Measurements from ENCODE around the gene NAALADL2.

The NAALADL2 gene

GRCh38 chr3:175015056-175015635, 156.0 kb downstream of the NAALADL2 start:
- TF ChIP-seq CREB1 (IDR thresholded peaks at IDR 0.05; ENCODE audit: low read depth), result no peak

DNA sequence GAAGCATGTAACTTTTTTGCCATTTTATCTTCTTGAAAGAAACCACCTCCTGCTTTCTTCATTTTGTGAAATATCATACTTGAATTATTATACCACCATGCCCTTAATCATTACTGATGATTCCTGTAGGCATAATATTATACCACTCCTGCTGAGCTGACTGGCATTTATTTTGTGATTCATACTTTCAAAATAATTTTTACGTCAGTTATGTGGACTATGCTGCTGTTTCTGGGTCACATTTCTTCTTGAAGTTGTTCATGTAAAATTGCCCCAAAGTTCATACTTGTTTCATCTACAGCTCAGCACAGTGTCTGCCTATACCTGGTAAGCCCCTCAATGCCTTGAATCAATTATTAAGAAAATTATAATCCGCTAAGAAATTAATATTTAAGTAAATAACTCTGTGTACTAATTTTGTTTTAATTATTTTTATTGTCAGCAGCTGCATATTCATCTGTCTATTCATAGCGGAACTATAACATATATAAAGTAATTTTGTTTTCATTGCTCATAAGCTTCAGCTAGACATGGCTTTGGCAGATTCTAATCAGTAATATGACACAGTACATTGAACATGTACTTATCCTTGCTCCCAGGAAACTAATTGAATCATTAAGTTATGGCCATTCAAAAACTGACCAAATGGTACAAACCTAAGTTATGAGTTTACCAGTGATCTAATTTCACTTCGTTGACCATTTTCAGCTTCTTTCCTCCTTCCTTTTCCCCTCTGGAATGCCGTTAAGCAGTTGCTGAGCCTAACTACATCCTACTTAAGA, 160.0 kb downstream of the NAALADL2 start:
- TF ChIP-seq EP300 (IDR thresholded peaks at IDR 0.05; ENCODE audit: borderline replicate concordance) (no peak), MAX (IDR thresholded peaks at IDR 0.05) (no peak)

DNA sequence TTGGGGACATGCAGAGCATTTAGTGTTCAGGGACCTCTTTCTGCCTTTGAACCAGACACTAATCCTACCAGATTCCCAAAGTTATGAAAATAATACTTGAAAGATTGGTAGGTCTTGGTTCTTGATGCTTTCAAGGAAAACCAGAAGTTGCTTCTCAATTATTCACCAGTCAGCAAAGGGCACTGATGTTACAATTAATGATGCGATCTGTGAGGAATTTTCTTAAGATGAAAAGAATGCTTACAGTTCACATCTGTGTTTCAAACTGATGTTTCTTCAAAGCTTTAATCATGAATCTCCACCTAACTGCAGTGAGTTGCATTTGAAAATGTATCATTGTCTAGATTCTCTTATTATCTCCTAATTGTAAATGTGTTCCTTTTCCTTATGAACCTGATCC, 161.0 kb downstream of the NAALADL2 start:
- TF ChIP-seq RAD21 (IDR thresholded peaks at IDR 0.05; ENCODE audit: low read depth) (no peak), ZBTB7A (IDR thresholded peaks at IDR 0.05; ENCODE audit: low read depth) (no peak), REST (IDR thresholded peaks at IDR 0.05; ENCODE audit: low read depth) (no peak), MAX (IDR thresholded peaks at IDR 0.05) (no peak), TAF1 (IDR thresholded peaks at IDR 0.05; ENCODE audit: low read depth) (no peak), EP300 (IDR thresholded peaks at IDR 0.05; ENCODE audit: borderline replicate concordance) (no peak), TCF12 (IDR thresholded peaks at IDR 0.05; ENCODE audit: low read depth) (no peak), CREB1 (IDR thresholded peaks at IDR 0.05; ENCODE audit: low read depth) (no peak)

- TF ChIP-seq RAD21 (IDR thresholded peaks at IDR 0.05; ENCODE audit: low read depth) (no peak), TAF1 (IDR thresholded peaks at IDR 0.05; ENCODE audit: low read depth) (no peak), EGR1 (IDR thresholded peaks at IDR 0.05) (no peak), MAX (IDR thresholded peaks at IDR 0.05) (no peak), REST (IDR thresholded peaks at IDR 0.05; ENCODE audit: low read depth) (no peak)
Observed at GRCh38 chr3:175029828-175030227, 170.7 kb downstream of the NAALADL2 start.

- no peak for TF ChIP-seq TAF1 (IDR thresholded peaks at IDR 0.05; ENCODE audit: low read depth)
- no peak for TF ChIP-seq TEAD4 (IDR thresholded peaks at IDR 0.05)
- no peak for TF ChIP-seq YY1 (IDR thresholded peaks at IDR 0.05; ENCODE audit: low read depth)
- TF ChIP-seq CEBPB (IDR thresholded peaks at IDR 0.05), result no peak
- no peak for TF ChIP-seq TCF12 (IDR thresholded peaks at IDR 0.05; ENCODE audit: low read depth)
- no peak for TF ChIP-seq FOXM1 (IDR thresholded peaks at IDR 0.05; ENCODE audit: borderline replicate concordance, low read depth)
- no peak for TF ChIP-seq MAX (IDR thresholded peaks at IDR 0.05)
- no peak for TF ChIP-seq RAD21 (IDR thresholded peaks at IDR 0.05; ENCODE audit: low read depth)
- no peak for TF ChIP-seq EP300 (IDR thresholded peaks at IDR 0.05; ENCODE audit: borderline replicate concordance)
- no peak for TF ChIP-seq USF1 (IDR thresholded peaks at IDR 0.05)
Observed at GRCh38 chr3:175039875-175040274, 180.7 kb downstream of the NAALADL2 start.

DNA sequence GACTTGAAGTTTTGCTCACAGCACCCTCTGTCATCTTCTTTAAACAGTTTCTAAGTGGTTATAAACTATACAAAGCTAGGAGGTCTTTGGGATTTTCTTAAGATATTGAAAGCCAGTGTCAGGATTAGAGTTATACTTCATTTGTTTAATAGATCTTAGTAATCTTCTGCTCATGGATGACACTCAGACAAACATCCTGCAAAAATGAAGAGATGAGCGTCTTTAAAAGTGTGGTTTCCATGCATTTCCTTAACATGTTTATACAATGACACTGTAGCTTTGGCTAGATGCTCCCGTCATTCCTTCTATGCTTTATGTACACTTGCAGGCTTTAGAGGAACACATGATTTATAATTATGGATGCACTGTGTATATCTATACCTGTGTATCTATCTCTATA, 182.2 kb downstream of the NAALADL2 start:
- TF ChIP-seq ZBTB7A (IDR thresholded peaks at IDR 0.05; ENCODE audit: low read depth), result no peak
- no peak for TF ChIP-seq CEBPB (IDR thresholded peaks at IDR 0.05)
- TF ChIP-seq TAF1 (IDR thresholded peaks at IDR 0.05; ENCODE audit: low read depth), result no peak
- TF ChIP-seq FOXM1 (IDR thresholded peaks at IDR 0.05; ENCODE audit: borderline replicate concordance, low read depth), result no peak
- TF ChIP-seq CREB1 (IDR thresholded peaks at IDR 0.05; ENCODE audit: low read depth), result no peak
- no peak for TF ChIP-seq TEAD4 (IDR thresholded peaks at IDR 0.05)
- TF ChIP-seq NFIC (IDR thresholded peaks at IDR 0.05), result no peak

DNA sequence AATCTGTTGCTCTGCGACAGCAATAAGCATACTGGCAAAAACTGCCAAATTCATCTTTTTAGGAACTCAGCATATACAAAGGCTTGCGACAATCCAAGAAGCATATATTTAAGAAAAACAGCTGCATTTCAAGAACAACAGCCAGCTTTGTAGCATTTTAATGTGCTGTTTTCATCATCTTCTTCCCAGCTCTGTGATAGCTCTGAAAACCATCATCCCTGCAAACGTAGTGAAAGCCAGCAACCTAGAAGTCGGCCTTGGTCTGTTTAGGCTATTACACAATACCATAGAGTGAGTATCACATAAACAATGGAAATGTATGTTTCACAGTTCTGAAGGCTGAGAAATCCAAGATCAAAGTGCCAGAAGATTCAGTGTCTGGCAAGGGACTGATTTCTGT, 187.5 kb downstream of the NAALADL2 start:
- no peak for TF ChIP-seq CEBPB (IDR thresholded peaks at IDR 0.05)
- TF ChIP-seq NFIC (IDR thresholded peaks at IDR 0.05), result no peak
- TF ChIP-seq FOXM1 (IDR thresholded peaks at IDR 0.05; ENCODE audit: borderline replicate concordance, low read depth), result no peak
- no peak for TF ChIP-seq CREB1 (IDR thresholded peaks at IDR 0.05; ENCODE audit: low read depth)
- TF ChIP-seq YY1 (IDR thresholded peaks at IDR 0.05; ENCODE audit: low read depth), result no peak
- no peak for TF ChIP-seq TEAD4 (IDR thresholded peaks at IDR 0.05)
- TF ChIP-seq EP300 (IDR thresholded peaks at IDR 0.05; ENCODE audit: borderline replicate concordance), result no peak
- TF ChIP-seq TAF1 (IDR thresholded peaks at IDR 0.05; ENCODE audit: low read depth), result no peak
- TF ChIP-seq RAD21 (IDR thresholded peaks at IDR 0.05; ENCODE audit: low read depth), result no peak
